ENCODE data around the gene SERPINF2. TPM values are rescaled to one million over a fixed set of nuclear protein-coding genes. Genes with fewer than 3 reads are reported as not detected.

SERPINF2 gene
- total and polyA plus RNA-seq, 5 donors from 2014 or later, result 0.69 TPM; not detected in 4

- H3K27me3 Mint-ChIP-seq, result peaks cover 6% of the 10 kb centered on the region
- Histone ChIP-seq H3K27ac (ENCODE audit: insufficient read depth, low read length, poor library complexity, severe bottlenecking) (no peak overlapping the region), H3K27me3 (ENCODE audit: control insufficient read depth, insufficient read depth, low read length) (no peaks in the 10 kb centered on the region), H3K4me1 (ENCODE audit: control insufficient read depth, insufficient read depth, low read length, poor library complexity, severe bottlenecking) (no peaks in the 10 kb centered on the region), H3K36me3 (ENCODE audit: control insufficient read depth, insufficient read depth, low read length) (no peaks in the 10 kb centered on the region), H3K4me3 (ENCODE audit: low read depth, low read length) (no peak overlapping the region), H3K9me3 (ENCODE audit: control insufficient read depth in 2 of 2, low read length in 2 of 2) (no peaks in the 10 kb centered on the region)
- peaks cover 4% of the 10 kb centered on the region for H3K36me3 Mint-ChIP-seq
- no peak for ATAC-seq (ENCODE audit: low read depth in 2 of 2)
- no peak overlapping the region for H3K4me3 Mint-ChIP-seq
- no peak for DNase-seq
- H3K27ac Mint-ChIP-seq, result no peak overlapping the region
- peaks cover 0 to 2% (median 0%) of the 10 kb centered on the region in 7 donors for H3K9me3 Mint-ChIP-seq
- peaks cover 0 to 5% (median 0%) of the 10 kb centered on the region in 4 donors for H3K4me1 Mint-ChIP-seq
These were observed 11.9 kb downstream of the SERPINF2 start for GRCh38 chr17:1754430-1755112.

DNA sequence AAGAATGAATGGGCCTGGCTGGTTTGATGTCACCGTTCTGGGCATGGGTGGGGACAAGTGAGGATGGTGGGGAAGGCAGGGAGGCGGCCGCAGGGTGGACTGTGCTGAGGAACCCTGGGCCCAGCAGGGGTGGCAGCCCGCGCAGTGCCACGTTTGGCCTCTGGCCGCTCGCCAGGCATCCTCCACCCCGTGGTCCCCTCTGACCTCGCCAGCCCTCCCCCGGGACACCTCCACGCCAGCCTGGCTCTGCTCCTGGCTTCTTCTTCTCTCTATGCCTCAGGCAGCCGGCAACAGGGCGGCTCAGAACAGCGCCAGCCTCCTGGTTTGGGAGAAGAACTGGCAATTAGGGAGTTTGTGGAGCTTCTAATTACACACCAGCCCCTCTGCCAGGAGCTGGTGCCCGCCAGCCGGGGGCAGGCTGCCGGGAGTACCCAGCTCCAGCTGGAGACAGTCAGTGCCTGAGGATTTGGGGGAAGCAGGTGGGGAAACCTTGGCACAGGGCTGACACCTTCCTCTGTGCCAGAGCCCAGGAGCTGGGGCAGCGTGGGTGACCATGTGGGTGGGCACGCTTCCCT lies 12.7 kb downstream of the SERPINF2 start:
- Histone ChIP-seq H3K4me1 (ENCODE audit: control insufficient read depth, insufficient read depth, low read length, poor library complexity, severe bottlenecking) (no peaks in the 10 kb centered on the region), H3K4me3 (ENCODE audit: low read depth, low read length) (no peak overlapping the region), H3K27me3 (ENCODE audit: control insufficient read depth, insufficient read depth, low read length) (no peaks in the 10 kb centered on the region), H3K36me3 (ENCODE audit: control insufficient read depth, insufficient read depth, low read length) (no peaks in the 10 kb centered on the region), H3K27ac (ENCODE audit: insufficient read depth, low read length, poor library complexity, severe bottlenecking) (no peak overlapping the region), H3K9me3 (ENCODE audit: control insufficient read depth in 2 of 2, low read length in 2 of 2) (no peaks in the 10 kb centered on the region)
- Mint-ChIP-seq H3K36me3 (peaks cover 4% of the 10 kb centered on the region), H3K4me3 (no peak overlapping the region), H3K9me3 (peaks cover 0 to 2% (median 0%) of the 10 kb centered on the region in 7 donors), H3K27ac (no peak overlapping the region), H3K27me3 (peaks cover 6% of the 10 kb centered on the region), H3K4me1 (peaks cover 0 to 5% (median 0%) of the 10 kb centered on the region in 4 donors)
- ATAC-seq (ENCODE audit: low read depth in 2 of 2) (no peak), DNase-seq (no peak)

DNA sequence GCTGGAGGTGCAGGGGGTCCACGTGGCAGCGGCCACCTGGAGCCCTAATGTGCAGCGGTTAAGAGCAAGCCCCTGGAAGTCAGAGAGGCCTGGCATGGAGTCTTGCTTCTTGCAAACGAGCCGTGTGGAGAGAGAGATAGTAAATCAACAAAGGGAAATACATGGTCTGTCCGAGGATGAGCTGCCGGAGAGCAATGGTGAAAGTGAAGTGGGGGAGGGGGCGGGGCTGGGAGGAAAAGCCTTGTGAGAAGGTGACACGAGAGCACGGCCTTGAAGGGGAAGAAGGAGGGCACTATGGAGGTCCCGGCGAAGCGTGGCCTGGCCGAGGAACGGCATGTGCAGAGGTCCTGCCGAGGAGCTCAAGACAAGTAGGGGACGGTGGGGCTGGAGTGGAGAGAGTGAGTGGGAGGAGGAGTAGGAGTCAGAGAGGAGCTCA lies 13.2 kb downstream of the SERPINF2 start:
- peak overlapping the region in 2 of 3 donors; percentile 8 to 87 for H3K27ac Mint-ChIP-seq
- no peaks in the 10 kb centered on the region for H3K36me3 ChIP-seq (ENCODE audit: control insufficient read depth, insufficient read depth, low read length)
- no peaks in the 10 kb centered on the region for H3K27me3 ChIP-seq (ENCODE audit: control insufficient read depth, insufficient read depth, low read length)
- H3K4me1 Mint-ChIP-seq, result peaks cover 0 to 8% (median 0%) of the 10 kb centered on the region in 4 donors
- no peak for ATAC-seq (ENCODE audit: low read depth in 2 of 2)
- no peak overlapping the region for H3K27ac ChIP-seq (ENCODE audit: insufficient read depth, low read length, poor library complexity, severe bottlenecking)
- H3K27me3 Mint-ChIP-seq, result peaks cover 6% of the 10 kb centered on the region
- H3K9me3 ChIP-seq (ENCODE audit: control insufficient read depth in 2 of 2, low read length in 2 of 2), result no peaks in the 10 kb centered on the region
- no peak overlapping the region for H3K4me3 ChIP-seq (ENCODE audit: low read depth, low read length)
- H3K4me1 ChIP-seq (ENCODE audit: control insufficient read depth, insufficient read depth, low read length, poor library complexity, severe bottlenecking), result no peaks in the 10 kb centered on the region
- H3K9me3 Mint-ChIP-seq, result peaks cover 0 to 2% (median 0%) of the 10 kb centered on the region in 7 donors
- no peak for DNase-seq
- H3K36me3 Mint-ChIP-seq, result peaks cover 4% of the 10 kb centered on the region
- H3K4me3 Mint-ChIP-seq, result no peak overlapping the region

GRCh38 chr17:1758807-1759206 lies 16.1 kb downstream of the SERPINF2 start:
- peaks cover 4% of the 10 kb centered on the region for H3K36me3 Mint-ChIP-seq
- no peak for DNase-seq

DNA sequence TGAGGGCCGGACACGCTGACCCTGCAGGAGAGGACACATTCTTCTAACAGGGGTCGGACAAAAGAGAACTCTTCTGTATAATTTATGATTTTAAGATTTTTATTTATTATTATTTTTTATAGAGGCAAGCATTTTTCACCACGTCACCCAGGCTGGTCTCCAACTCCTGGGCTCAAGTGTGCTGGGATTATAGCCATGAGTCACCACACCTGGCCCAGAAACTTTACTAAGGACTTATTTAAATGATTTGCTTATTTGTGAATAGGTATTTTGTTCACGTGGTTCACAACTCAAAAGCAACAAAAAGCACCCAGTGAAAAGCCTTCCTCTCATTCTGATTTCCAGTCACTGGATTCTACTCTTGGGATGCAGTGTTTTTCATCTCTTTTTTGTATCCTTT lies 16.9 kb downstream of the SERPINF2 start:
- peaks cover 33% of the 10 kb centered on the region for H3K4me1 ChIP-seq (ENCODE audit: control insufficient read depth, insufficient read depth, low read length, poor library complexity, severe bottlenecking)
- Mint-ChIP-seq H3K36me3 (peaks cover 4% of the 10 kb centered on the region), H3K4me1 (peaks cover 5 to 36% (median 9%) of the 10 kb centered on the region in 4 donors), H3K9me3 (peaks cover 0 to 2% (median 0%) of the 10 kb centered on the region in 7 donors), H3K27ac (no peak overlapping the region), H3K4me3 (peak overlapping the region in 1 of 4 donors; percentile 25), H3K27me3 (peaks cover 6% of the 10 kb centered on the region)
- H3K27me3 ChIP-seq (ENCODE audit: control insufficient read depth, insufficient read depth, low read length), result no peaks in the 10 kb centered on the region
- H3K9me3 ChIP-seq (ENCODE audit: control insufficient read depth in 2 of 2, low read length in 2 of 2), result no peaks in the 10 kb centered on the region
- H3K4me3 ChIP-seq (ENCODE audit: low read depth, low read length), result no peak overlapping the region
- no peak overlapping the region for H3K27ac ChIP-seq (ENCODE audit: insufficient read depth, low read length, poor library complexity, severe bottlenecking)
- ATAC-seq (ENCODE audit: low read depth in 2 of 2), result no peak
- no peaks in the 10 kb centered on the region for H3K36me3 ChIP-seq (ENCODE audit: control insufficient read depth, insufficient read depth, low read length)
- no peak for DNase-seq

More at GRCh38 chr17:1758807-1759206, 16.1 kb downstream of the SERPINF2 start:
- no peaks in the 10 kb centered on the region for H3K36me3 ChIP-seq (ENCODE audit: control insufficient read depth, insufficient read depth, low read length)
- H3K9me3 ChIP-seq (ENCODE audit: control insufficient read depth in 2 of 2, low read length in 2 of 2), result no peaks in the 10 kb centered on the region
- Mint-ChIP-seq H3K4me3 (no peak overlapping the region), H3K9me3 (peaks cover 0 to 2% (median 0%) of the 10 kb centered on the region in 7 donors), H3K27ac (peak overlapping the region; percentile 57 to 83 (median 75)), H3K4me1 (peaks cover 0 to 29% (median 3%) of the 10 kb centered on the region in 4 donors), H3K27me3 (peaks cover 6% of the 10 kb centered on the region)
- H3K4me3 ChIP-seq (ENCODE audit: low read depth, low read length), result no peak overlapping the region
- peaks cover 26% of the 10 kb centered on the region for H3K4me1 ChIP-seq (ENCODE audit: control insufficient read depth, insufficient read depth, low read length, poor library complexity, severe bottlenecking)
- no peak for ATAC-seq (ENCODE audit: low read depth in 2 of 2)
- no peak overlapping the region for H3K27ac ChIP-seq (ENCODE audit: insufficient read depth, low read length, poor library complexity, severe bottlenecking)
- H3K27me3 ChIP-seq (ENCODE audit: control insufficient read depth, insufficient read depth, low read length), result no peaks in the 10 kb centered on the region

GRCh38 chr17:1762233-1762900 lies 19.7 kb downstream of the SERPINF2 start:
- H3K4me3 ChIP-seq (ENCODE audit: low read depth, low read length), result no peak overlapping the region
- H3K27me3 ChIP-seq (ENCODE audit: control insufficient read depth, insufficient read depth, low read length), result no peaks in the 10 kb centered on the region
- Mint-ChIP-seq H3K36me3 (peaks cover 4% of the 10 kb centered on the region), H3K4me3 (peak overlapping the region in 1 of 4 donors; percentile 68), H3K27ac (peak overlapping the region; percentile 66 to 94 (median 72)), H3K27me3 (peaks cover 2% of the 10 kb centered on the region), H3K9me3 (no peaks in the 10 kb centered on the region), H3K4me1 (peaks cover 6 to 43% (median 11%) of the 10 kb centered on the region in 4 donors)
- H3K36me3 ChIP-seq (ENCODE audit: control insufficient read depth, insufficient read depth, low read length), result no peaks in the 10 kb centered on the region
- H3K27ac ChIP-seq (ENCODE audit: insufficient read depth, low read length, poor library complexity, severe bottlenecking), result peak overlapping the region; percentile 69
- H3K4me1 ChIP-seq (ENCODE audit: control insufficient read depth, insufficient read depth, low read length, poor library complexity, severe bottlenecking), result peaks cover 35% of the 10 kb centered on the region
- DNase-seq, result no peak
- ATAC-seq (ENCODE audit: low read depth in 2 of 2), result no peak
- H3K9me3 ChIP-seq (ENCODE audit: control insufficient read depth in 2 of 2, low read length in 2 of 2), result no peaks in the 10 kb centered on the region

GRCh38 chr17:1762901-1763898 lies 20.5 kb downstream of the SERPINF2 start:
- no peaks in the 10 kb centered on the region for H3K27me3 ChIP-seq (ENCODE audit: control insufficient read depth, insufficient read depth, low read length)
- peaks cover 35% of the 10 kb centered on the region for H3K4me1 ChIP-seq (ENCODE audit: control insufficient read depth, insufficient read depth, low read length, poor library complexity, severe bottlenecking)
- Mint-ChIP-seq H3K4me1 (peaks cover 6 to 49% (median 15%) of the 10 kb centered on the region in 4 donors), H3K27ac (peak overlapping the region; percentile 66 to 94 (median 72)), H3K9me3 (no peaks in the 10 kb centered on the region), H3K4me3 (peak overlapping the region in 3 of 4 donors; percentile 48 to 74 (median 73)), H3K27me3 (no peaks in the 10 kb centered on the region), H3K36me3 (peaks cover 4% of the 10 kb centered on the region)
- H3K9me3 ChIP-seq (ENCODE audit: control insufficient read depth in 2 of 2, low read length in 2 of 2), result no peaks in the 10 kb centered on the region
- ATAC-seq (ENCODE audit: low read depth in 2 of 2) (no peak), DNase-seq (peak in 1 of 3 donors; percentile 35)
- no peaks in the 10 kb centered on the region for H3K36me3 ChIP-seq (ENCODE audit: control insufficient read depth, insufficient read depth, low read length)
- H3K4me3 ChIP-seq (ENCODE audit: low read depth, low read length), result no peak overlapping the region
- peak overlapping the region; percentile 69 for H3K27ac ChIP-seq (ENCODE audit: insufficient read depth, low read length, poor library complexity, severe bottlenecking)
